ENCODE data around the gene DEFB124.
"Not testable (repeated sequence)": the region's sequence is repeated elsewhere in the genome, so short reads cannot be mapped to it uniquely, and the experiment has no call there.

The DEFB124 gene

GRCh38 chr20:31485450-31486339 lies 10.8 kb upstream of the DEFB124 start:
- no peaks in the 10 kb centered on the region for H3K9me3 ChIP-seq (ENCODE audit: insufficient read depth, low read depth, low read length)
- no peak overlapping the region for H3K27ac ChIP-seq (ENCODE audit: low read length)
- peaks cover 26% of the 10 kb centered on the region for H3K27me3 ChIP-seq (ENCODE audit: insufficient read depth, low read length)
- H3K4me1 ChIP-seq (ENCODE audit: insufficient read depth, low read length): no peaks in the 10 kb centered on the region
- H3K4me3 ChIP-seq (ENCODE audit: low read length): peak overlapping the region; percentile 64; the same call in 1 of the 2 replicates
- no peaks in the 10 kb centered on the region for H3K36me3 ChIP-seq (ENCODE audit: insufficient read depth, low read depth, low read length)
- H3K9ac ChIP-seq (ENCODE audit: low read depth, low read length): peak overlapping the region; percentile 49; the same call in 1 of the 2 replicates

GRCh38 chr20:31484001-31484400 lies 9.1 kb upstream of the DEFB124 start:
- Histone ChIP-seq H3K4me1 (ENCODE audit: insufficient read depth, low read length) (no peaks in the 10 kb centered on the region), H3K4me3 (ENCODE audit: low read length) (no peak overlapping the region), H3K27me3 (ENCODE audit: insufficient read depth, low read length) (peaks cover 26% of the 10 kb centered on the region), H3K27ac (ENCODE audit: low read length) (no peak overlapping the region), H3K9me3 (ENCODE audit: insufficient read depth, low read depth, low read length) (no peaks in the 10 kb centered on the region), H3K36me3 (ENCODE audit: insufficient read depth, low read depth, low read length) (no peaks in the 10 kb centered on the region), H3K9ac (ENCODE audit: low read depth, low read length) (no peak overlapping the region)

GRCh38 chr20:31476643-31477215 lies 1.8 kb upstream of the DEFB124 start:
- no peak overlapping the region for H3K4me3 ChIP-seq (ENCODE audit: low read length)
- peaks cover 8% of the 10 kb centered on the region for H3K9me3 ChIP-seq (ENCODE audit: insufficient read depth, low read depth, low read length)
- no peak overlapping the region for H3K27ac ChIP-seq (ENCODE audit: low read length)
- peaks cover 51% of the 10 kb centered on the region for H3K27me3 ChIP-seq (ENCODE audit: insufficient read depth, low read length)
- H3K4me1 ChIP-seq (ENCODE audit: insufficient read depth, low read length): no peaks in the 10 kb centered on the region; the same call in 1 of the 2 replicates
- H3K9ac ChIP-seq (ENCODE audit: low read depth, low read length): no peak overlapping the region
- H3K36me3 ChIP-seq (ENCODE audit: insufficient read depth, low read depth, low read length): no peaks in the 10 kb centered on the region

DNA sequence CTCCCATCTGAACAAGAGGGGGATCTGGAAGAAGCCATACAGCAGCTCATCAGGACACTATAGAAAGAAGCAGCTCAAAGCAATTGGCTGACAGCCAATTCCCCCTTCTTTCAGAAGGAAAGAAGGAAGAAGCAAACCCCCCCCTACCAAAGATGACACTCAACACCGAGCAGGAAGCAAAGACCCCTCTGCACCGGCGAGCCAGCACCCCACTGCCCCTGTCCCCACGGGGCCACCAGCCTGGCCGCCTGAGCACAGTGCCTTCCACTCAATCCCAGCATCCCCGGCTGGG lies 1.3 kb upstream of the DEFB124 start:
- H3K9ac ChIP-seq (ENCODE audit: low read depth, low read length): no peak overlapping the region
- H3K4me1 ChIP-seq (ENCODE audit: insufficient read depth, low read length): no peaks in the 10 kb centered on the region; the same call in 1 of the 2 replicates
- H3K27me3 ChIP-seq (ENCODE audit: insufficient read depth, low read length): peaks cover 51% of the 10 kb centered on the region
- no peak overlapping the region for H3K27ac ChIP-seq (ENCODE audit: low read length)
- H3K36me3 ChIP-seq (ENCODE audit: insufficient read depth, low read depth, low read length): no peaks in the 10 kb centered on the region
- H3K4me3 ChIP-seq (ENCODE audit: low read length): no peak overlapping the region; the same call in 1 of the 2 replicates
- H3K9me3 ChIP-seq (ENCODE audit: insufficient read depth, low read depth, low read length): peaks cover 8% of the 10 kb centered on the region

DNA sequence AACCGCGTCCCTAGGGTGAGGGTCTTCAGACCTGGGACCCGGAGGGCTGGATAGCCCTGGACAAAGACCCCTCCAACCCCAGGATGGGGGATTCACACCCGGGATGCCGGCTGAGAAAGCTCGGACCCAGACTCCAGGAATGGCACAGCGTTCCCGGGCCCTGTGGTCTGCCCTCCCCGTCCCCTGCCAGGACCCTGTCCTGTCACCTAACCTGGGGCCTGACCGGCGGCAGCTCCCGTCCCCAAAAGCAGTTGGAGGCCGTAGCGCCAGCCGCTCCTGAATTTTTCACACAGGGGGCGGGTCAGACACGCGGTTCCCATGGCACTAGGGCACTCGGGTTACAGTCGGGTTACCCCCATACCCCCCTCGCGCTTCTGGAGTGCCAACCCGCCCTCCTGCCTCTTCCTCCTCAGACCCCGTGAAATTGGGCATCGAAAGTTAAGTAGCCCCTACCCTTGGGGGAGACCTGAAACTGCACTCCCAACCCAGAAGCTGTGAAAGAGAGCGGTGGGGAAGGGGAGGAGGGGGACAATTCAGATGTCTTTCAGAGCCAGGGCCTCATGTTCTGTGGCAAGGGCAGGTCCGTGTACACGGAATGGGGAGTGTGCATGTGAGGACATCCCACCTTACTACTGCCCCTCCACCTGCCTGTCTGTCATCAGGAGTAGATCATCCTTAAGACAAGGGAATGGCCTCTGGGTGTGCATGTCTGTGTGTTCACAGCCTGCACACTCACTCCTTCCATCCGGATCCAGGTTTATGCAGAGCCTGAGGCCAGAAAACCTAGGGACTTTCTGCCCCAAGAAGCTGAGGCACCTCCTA lies 756 bp upstream of the DEFB124 start:
- Histone ChIP-seq H3K27me3 (ENCODE audit: insufficient read depth, low read length) (peaks cover 51% of the 10 kb centered on the region), H3K4me1 (ENCODE audit: insufficient read depth, low read length) (no peaks in the 10 kb centered on the region; the same call in 1 of the 2 replicates), H3K4me3 (ENCODE audit: low read length) (peak overlapping the region; percentile 69; the same call in 1 of the 2 replicates), H3K9ac (ENCODE audit: low read depth, low read length) (no peak overlapping the region), H3K27ac (ENCODE audit: low read length) (no peak overlapping the region), H3K9me3 (ENCODE audit: insufficient read depth, low read depth, low read length) (peaks cover 8% of the 10 kb centered on the region), H3K36me3 (ENCODE audit: insufficient read depth, low read depth, low read length) (no peaks in the 10 kb centered on the region)

- H3K36me3 ChIP-seq (ENCODE audit: insufficient read depth, low read depth, low read length): no peaks in the 10 kb centered on the region
- no peaks in the 10 kb centered on the region; the same call in 1 of the 2 replicates for H3K4me1 ChIP-seq (ENCODE audit: insufficient read depth, low read length)
- no peak overlapping the region for H3K9ac ChIP-seq (ENCODE audit: low read depth, low read length)
- H3K27ac ChIP-seq (ENCODE audit: low read length): no peak overlapping the region
- H3K9me3 ChIP-seq (ENCODE audit: insufficient read depth, low read depth, low read length): peaks cover 8% of the 10 kb centered on the region
- H3K4me3 ChIP-seq (ENCODE audit: low read length): no peak overlapping the region
- H3K27me3 ChIP-seq (ENCODE audit: insufficient read depth, low read length): peaks cover 51% of the 10 kb centered on the region
These were observed 860 bp downstream of the DEFB124 start for GRCh38 chr20:31474097-31474436.

- H3K4me1 ChIP-seq (ENCODE audit: insufficient read depth, low read length): no peaks in the 10 kb centered on the region; the same call in 1 of the 2 replicates
- H3K9ac ChIP-seq (ENCODE audit: low read depth, low read length): no peak overlapping the region
- H3K4me3 ChIP-seq (ENCODE audit: low read length): no peak overlapping the region
- H3K36me3 ChIP-seq (ENCODE audit: insufficient read depth, low read depth, low read length): no peaks in the 10 kb centered on the region
- H3K27me3 ChIP-seq (ENCODE audit: insufficient read depth, low read length): peaks cover 50% of the 10 kb centered on the region
- no peak overlapping the region for H3K27ac ChIP-seq (ENCODE audit: low read length)
- peaks cover 8% of the 10 kb centered on the region for H3K9me3 ChIP-seq (ENCODE audit: insufficient read depth, low read depth, low read length)
These were observed 1.4 kb downstream of the DEFB124 start for GRCh38 chr20:31473331-31474096.

DNA sequence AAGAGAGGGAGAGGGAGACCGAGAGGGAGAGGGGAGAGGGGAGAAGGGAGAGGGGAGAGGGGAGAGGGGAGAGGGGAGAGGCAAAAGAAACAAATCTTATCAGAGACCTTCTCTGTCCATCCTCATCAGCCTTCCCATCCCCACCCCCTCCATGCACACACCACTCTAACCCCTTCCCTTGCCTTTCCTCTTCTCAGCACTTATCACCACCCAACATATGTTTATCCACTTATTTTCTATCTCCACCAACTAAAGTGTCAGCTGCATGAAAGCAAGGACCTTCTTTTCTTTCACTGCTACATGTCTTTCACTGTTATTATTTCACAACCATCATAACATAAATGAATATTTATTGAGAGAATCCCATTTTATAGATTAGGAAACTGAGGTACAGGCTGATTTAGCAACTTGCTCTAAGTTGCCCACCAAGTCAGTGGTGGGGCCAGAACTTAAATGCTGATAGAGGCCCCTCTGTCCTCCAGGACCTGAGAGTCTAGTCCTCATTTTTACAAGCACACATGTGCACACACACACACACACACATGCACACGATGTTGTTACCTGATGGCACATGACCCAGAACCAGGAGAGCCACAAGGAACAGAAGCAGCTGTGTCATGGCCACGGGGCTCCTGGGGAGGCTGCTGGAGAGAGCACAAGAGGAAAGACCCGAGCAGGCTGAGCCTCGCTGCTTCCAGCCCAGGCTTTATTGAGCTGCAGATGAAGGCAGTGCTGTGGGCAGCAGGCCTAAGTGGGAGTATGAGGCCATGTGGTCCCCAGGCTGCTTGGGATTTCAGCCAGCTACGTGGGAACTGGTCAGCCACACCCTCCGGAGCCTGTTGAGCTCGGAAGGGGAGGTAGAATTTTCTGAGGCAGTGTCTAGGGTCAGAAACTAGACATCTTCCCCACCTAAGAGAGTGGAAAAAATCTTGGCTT lies 2.3 kb downstream of the DEFB124 start:
- no peak overlapping the region for H3K27ac ChIP-seq (ENCODE audit: low read length)
- no peak overlapping the region for H3K9ac ChIP-seq (ENCODE audit: low read depth, low read length)
- H3K27me3 ChIP-seq (ENCODE audit: insufficient read depth, low read length): peaks cover 43% of the 10 kb centered on the region
- no peak overlapping the region for H3K4me3 ChIP-seq (ENCODE audit: low read length)
- peaks cover 8% of the 10 kb centered on the region for H3K9me3 ChIP-seq (ENCODE audit: insufficient read depth, low read depth, low read length)
- no peaks in the 10 kb centered on the region for H3K36me3 ChIP-seq (ENCODE audit: insufficient read depth, low read depth, low read length)
- H3K4me1 ChIP-seq (ENCODE audit: insufficient read depth, low read length): no peaks in the 10 kb centered on the region; the same call in 1 of the 2 replicates

GRCh38 chr20:31470946-31471345 lies 4.0 kb downstream of the DEFB124 start:
- H3K9ac ChIP-seq (ENCODE audit: low read depth, low read length); H3K4me3 ChIP-seq (ENCODE audit: low read length); H3K4me1 ChIP-seq (ENCODE audit: insufficient read depth, low read length); H3K9me3 ChIP-seq (ENCODE audit: insufficient read depth, low read depth, low read length); H3K36me3 ChIP-seq (ENCODE audit: insufficient read depth, low read depth, low read length); H3K27ac ChIP-seq (ENCODE audit: low read length): not testable (repeated sequence)
- peaks cover 26% of the 10 kb centered on the region for H3K27me3 ChIP-seq (ENCODE audit: insufficient read depth, low read length)

- Histone ChIP-seq H3K27me3 (ENCODE audit: insufficient read depth, low read length) (no peaks in the 10 kb centered on the region), H3K9me3 (ENCODE audit: insufficient read depth, low read depth, low read length) (peaks cover 43% of the 10 kb centered on the region)
These were observed 20.6 kb downstream of the DEFB124 start for GRCh38 chr20:31454361-31454760.

More at GRCh38 chr20:31454361-31454760, 20.6 kb downstream of the DEFB124 start:
- no peaks in the 10 kb centered on the region for H3K4me1 ChIP-seq (ENCODE audit: insufficient read depth, low read length)
- H3K9ac ChIP-seq (ENCODE audit: low read depth, low read length): no peak overlapping the region
- no peak overlapping the region for H3K4me3 ChIP-seq (ENCODE audit: low read length)
- no peaks in the 10 kb centered on the region for H3K36me3 ChIP-seq (ENCODE audit: insufficient read depth, low read depth, low read length)
- no peak overlapping the region for H3K27ac ChIP-seq (ENCODE audit: low read length)

All from iPS-20b (cell line).